ENCODE results near the gene KIRREL2. TPM values are rescaled to one million over a fixed set of nuclear protein-coding genes. Genes with fewer than 3 reads are reported as not detected.
A peak's percentile ranks its signal among the peaks of the same experiment; 100 is the strongest.
"Not testable (repeated sequence)": the region's sequence is repeated elsewhere in the genome, so short reads cannot be mapped to it uniquely, and the experiment has no call there.

Gene KIRREL2
- total RNA-seq, 1 donor from 2014 or later: not detected

DNA sequence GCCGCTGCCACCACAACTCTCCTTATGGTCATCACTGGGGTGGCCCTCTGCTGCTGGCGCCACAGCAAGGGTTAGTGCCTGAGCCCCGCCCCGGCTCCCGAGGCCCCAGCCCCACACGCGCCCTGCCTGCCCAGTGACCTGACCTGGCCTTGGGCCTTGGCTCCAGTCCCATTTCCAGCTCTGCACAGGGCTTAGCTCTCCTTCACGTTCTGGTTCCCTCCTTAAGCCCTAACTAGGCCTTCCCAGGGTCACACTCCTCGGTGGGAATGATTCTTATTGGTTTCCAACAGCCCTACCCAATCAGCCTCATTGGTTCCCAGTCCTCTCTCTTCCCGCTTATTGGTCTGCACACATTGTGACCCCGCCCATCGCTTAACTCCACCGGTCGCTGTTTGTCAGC is 5.8 kb downstream of the KIRREL2 start:
- intact Hi-C loops (cut with DNase I): no loop called here
- ATAC-seq (ENCODE audit: poor library complexity): no peak
- no peak for DNase-seq

GRCh38 chr19:35863018-35863417 is 6.3 kb downstream of the KIRREL2 start:
- intact Hi-C loops (cut with DNase I): no loop called here
- no peak for ATAC-seq (ENCODE audit: poor library complexity)
- DNase-seq: no peak

DNA sequence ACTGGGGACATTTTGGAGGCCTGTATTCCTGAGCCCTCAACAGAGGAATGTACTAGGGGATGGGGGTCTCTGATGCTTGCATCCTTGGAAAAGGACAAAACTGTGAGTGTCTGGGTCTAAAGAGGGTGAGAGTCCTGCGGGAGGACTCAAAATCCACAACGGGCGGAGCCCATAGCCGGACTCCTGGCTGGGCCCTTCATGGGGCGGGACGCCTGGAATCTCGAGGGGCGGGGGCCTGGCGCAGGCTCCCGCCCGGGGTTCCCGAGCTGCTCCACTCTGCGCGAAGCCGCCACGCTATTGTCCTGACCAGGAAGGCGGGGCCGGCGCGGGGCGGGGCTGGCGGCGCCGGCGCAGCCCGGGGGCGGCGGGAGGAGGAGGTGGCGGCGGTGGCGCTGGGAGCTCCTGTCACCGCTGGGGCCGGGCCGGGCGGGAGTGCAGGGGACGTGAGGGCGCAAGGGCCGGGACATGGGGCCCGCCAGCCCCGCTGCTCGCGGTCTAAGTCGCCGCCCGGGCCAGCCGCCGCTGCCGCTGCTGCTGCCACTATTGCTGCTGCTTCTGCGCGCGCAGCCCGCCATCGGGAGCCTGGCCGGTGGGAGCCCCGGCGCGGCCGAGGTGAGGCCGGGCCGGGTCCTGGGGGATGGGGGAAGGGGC is 11.6 kb downstream of the KIRREL2 start, which contains the start of gene APLP1:
Gene APLP1, plus strand, starts transcription at position 403 of the 651 bp plus-strand sequence. Its CDS starts 63 bp downstream, at position 466.
- ATAC-seq (ENCODE audit: poor library complexity): peak; percentile 96

GRCh38 chr19:35868823-35869326 is 12.2 kb downstream of the KIRREL2 start:
- DNase-seq: no peak
- no peak for ATAC-seq (ENCODE audit: poor library complexity)
- intact Hi-C loops (cut with DNase I): no loop called here

More for the DNA sequence above, 11.6 kb downstream of the KIRREL2 start, which contains the start of gene APLP1:
- peak; percentile 84 for DNase-seq
- intact Hi-C loops (cut with DNase I): no loop called here

GRCh38 chr19:35869327-35870123 is 12.8 kb downstream of the KIRREL2 start:
- DNase-seq: peak; percentile 81
- ATAC-seq (ENCODE audit: poor library complexity): peak; percentile 72
- intact Hi-C loops (cut with DNase I): no loop called here

DNA sequence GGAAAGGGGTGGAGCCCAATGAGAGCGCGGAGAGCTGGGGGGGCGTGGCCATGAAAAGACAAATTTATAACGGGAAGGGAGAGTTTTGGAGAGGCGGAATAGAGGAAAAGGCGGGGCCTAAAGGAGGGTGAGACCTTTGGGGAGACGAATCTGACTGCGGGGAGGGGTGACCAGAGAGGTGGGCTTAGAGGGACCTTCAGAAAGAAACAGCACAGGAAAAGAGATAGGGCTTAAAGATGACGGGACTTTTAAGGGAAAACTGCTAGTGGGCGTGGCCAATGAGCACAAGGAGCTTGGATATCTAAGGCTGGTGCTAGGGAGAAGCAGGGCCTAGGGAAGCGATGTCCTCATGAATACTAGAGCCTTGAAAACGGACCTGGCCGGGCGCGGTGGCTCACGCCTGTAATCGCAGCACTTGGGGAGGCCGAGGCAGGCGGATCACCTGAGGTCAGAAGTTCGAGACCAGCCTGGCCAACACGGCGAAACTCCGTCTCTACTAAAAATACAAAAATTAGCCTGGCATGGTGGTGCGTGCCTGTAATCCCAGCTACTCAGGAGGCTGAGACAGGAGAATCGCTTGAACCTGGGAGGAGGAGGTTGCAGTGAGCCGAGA is 13.5 kb downstream of the KIRREL2 start:
- DNase-seq; intact Hi-C loops (cut with DNase I); ATAC-seq (ENCODE audit: poor library complexity): not testable (repeated sequence)

DNA sequence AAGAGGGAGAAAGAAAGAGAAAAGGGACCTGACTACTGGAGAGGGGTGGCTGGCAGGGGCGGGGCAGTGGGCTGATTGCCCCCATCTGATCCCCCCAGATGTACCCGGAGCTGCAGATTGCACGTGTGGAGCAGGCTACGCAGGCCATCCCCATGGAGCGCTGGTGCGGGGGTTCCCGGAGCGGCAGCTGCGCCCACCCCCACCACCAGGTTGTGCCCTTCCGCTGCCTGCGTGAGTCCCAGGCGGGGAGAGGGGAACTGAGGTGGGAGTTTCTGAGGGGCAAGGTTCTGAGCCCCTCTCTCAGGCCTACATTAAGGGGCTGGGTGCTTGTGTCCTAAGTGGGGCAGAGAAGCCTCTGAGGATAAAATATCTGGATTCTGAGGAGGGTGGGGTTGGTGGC is 14.1 kb downstream of the KIRREL2 start:
- ATAC-seq (ENCODE audit: poor library complexity): no peak
- intact Hi-C loops (cut with DNase I): no loop called here
- no peak for DNase-seq

GRCh38 chr19:35871611-35872010 is 14.9 kb downstream of the KIRREL2 start:
- no peak for DNase-seq
- intact Hi-C loops (cut with DNase I): no loop called here
- no peak for ATAC-seq (ENCODE audit: poor library complexity)

- intact Hi-C loops (cut with DNase I): no loop called here
- ATAC-seq (ENCODE audit: poor library complexity) (no peak), DNase-seq (no peak)
Observed at GRCh38 chr19:35872180-35872579, 15.5 kb downstream of the KIRREL2 start.

- DNase-seq: no peak
- ATAC-seq (ENCODE audit: poor library complexity): no peak
- intact Hi-C loops (cut with DNase I): no loop called here
Observed at GRCh38 chr19:35874392-35874930, 17.8 kb downstream of the KIRREL2 start.

DNA sequence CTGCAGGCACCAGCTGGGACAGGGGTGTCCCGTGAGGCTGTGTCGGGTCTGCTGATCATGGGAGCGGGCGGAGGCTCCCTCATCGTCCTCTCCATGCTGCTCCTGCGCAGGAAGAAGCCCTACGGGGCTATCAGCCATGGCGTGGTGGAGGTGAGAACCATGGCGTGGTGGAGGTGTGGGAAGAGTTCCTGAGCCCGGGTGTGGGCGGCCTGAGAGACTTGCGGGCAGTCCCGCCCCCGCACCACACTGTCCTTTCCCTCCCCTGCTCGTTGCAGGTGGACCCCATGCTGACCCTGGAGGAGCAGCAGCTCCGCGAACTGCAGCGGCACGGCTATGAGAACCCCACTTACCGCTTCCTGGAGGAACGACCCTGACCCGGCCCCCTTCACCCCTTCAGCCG is 22.4 kb downstream of the KIRREL2 start:
- ATAC-seq (ENCODE audit: poor library complexity): no peak

DNA sequence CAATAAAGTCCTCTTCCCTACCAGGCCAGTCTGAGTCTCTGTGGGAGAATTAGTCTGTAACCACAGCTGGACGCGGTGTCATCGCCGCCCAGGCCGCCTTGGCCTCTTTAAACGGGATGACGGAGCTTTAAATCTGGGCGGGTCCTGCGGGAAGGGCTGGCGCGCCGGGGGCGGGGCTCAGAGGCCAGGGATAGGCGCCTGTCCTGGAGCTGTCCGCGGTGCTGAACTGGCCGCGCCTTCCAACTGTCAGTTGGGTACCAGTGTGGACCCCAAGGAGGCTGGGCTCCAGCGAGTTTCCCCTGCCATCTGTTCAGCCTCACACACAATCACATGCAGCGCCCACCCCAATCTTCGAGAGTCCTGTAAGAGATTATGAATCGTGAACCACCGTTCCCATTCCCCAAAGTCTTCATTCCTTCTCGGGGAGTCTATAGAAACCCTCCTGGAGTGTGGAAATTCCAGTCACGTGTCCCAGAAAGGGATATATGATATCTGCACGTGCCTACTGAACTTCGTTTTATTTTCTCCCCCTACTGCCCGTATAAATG is 23.1 kb downstream of the KIRREL2 start:
- DNase-seq (peak; percentile 96), ATAC-seq (ENCODE audit: poor library complexity) (peak; percentile 98)
- intact Hi-C loops (cut with DNase I): loop anchor here (5.0 kb wide), 1 partner anchor 52 kb away; no protein-coding TSS in a partner anchor

More for the DNA sequence above, 22.4 kb downstream of the KIRREL2 start:
- intact Hi-C loops (cut with DNase I): no loop called here
- DNase-seq: no peak

DNA sequence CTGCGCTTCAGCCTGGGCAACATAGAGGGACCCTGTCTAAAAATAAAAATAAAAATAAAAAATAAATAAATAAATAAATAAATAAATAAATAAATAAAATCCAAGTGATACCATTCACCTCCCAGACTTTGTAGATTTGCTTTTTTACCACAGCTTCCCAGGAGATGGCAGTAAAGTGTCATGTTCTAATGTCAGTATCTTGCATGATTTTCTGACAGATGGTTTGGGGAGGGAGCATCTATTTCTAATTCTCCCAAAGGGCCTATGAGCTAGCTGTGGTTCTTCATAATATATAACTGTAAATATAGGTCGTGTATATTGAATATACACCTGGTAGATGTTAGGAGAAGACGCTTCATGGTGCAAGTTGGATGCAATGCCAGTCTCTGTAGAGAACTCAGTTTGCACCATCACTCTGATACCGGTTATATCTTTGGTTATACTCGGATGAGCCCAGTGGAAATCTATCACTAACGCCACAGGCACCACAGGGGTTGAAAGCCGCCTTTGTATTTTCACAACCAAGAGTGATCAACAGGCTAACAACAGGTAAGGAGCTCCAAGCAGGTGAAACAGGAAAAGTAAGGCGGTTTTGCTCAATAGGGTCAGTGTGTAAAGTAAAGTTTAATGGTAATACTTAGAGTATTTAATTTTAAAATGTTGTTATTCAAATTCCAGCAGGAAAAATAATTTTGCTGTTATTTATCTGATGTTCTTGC is 25.6 kb downstream of the KIRREL2 start:
- intact Hi-C loops (cut with DNase I): loop anchor here (5.0 kb wide), 1 partner anchor 50 kb away; no protein-coding TSS in a partner anchor
- no peak for DNase-seq

DNA sequence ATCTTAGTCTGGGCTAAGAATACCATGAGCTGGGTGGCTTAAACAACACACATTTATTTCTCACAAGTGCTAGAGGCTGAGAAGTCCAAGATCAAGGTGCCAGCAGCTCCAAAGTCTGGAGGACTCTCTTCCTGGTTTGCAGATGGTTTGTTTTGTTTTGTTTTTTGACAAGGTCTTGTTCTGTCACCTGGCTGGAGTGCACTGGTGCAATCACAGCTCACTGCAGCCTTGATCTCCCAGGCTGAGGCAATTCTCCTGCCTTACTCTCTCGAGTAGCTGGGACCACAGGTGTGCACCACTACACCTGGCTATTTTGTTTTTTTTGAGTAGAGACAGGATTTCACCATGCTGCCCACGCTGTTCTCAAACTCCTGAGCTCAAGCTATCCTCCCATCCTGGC is 27.2 kb downstream of the KIRREL2 start:
- intact Hi-C loops (cut with DNase I): loop anchor here (5.0 kb wide), 1 partner anchor 48 kb away; no protein-coding TSS in a partner anchor
- no peak for DNase-seq
- no peak for ATAC-seq (ENCODE audit: poor library complexity)

More for the DNA sequence above, 25.6 kb downstream of the KIRREL2 start:
- peak; percentile 44 for ATAC-seq (ENCODE audit: poor library complexity)

- no peak for DNase-seq
Observed at GRCh38 chr19:35885225-35885738, 28.6 kb downstream of the KIRREL2 start.

DNA sequence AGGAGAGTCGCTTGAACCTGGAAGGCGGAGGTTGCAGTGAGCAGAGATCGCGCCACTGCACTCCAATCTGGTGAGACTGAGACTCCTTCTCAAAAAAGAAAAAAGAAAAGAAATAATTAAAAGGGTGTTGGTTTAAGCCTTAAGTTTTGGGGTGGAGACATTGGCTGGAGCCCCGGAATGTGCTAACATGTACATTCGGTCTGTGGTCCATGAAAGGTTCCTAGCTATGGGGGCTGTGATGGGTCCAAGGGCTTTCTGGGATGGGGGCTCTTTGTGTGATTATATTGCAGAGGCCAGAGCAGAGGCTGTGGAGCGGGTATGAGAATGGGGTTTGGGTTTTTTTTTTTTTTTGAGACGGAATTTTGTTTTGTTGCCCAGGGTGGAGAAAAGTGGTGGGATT is 29.2 kb downstream of the KIRREL2 start:
- no peak for DNase-seq
- intact Hi-C loops (cut with DNase I): no loop called here

More at GRCh38 chr19:35885225-35885738, 28.6 kb downstream of the KIRREL2 start:
- no peak for ATAC-seq (ENCODE audit: poor library complexity)
- intact Hi-C loops (cut with DNase I): no loop called here

GRCh38 chr19:35887197-35887596 is 30.5 kb downstream of the KIRREL2 start:
- ATAC-seq (ENCODE audit: poor library complexity) (no peak), DNase-seq (no peak)
- intact Hi-C loops (cut with DNase I): no loop called here

More for the DNA sequence above, 29.2 kb downstream of the KIRREL2 start:
- ATAC-seq (ENCODE audit: poor library complexity): no peak

GRCh38 chr19:35888398-35888797 is 31.7 kb downstream of the KIRREL2 start:
- intact Hi-C loops (cut with DNase I): no loop called here
- ATAC-seq (ENCODE audit: poor library complexity) (no peak), DNase-seq (no peak)

Measured in Right ventricle myocardium superior (tissue), 1 donor.